A549 (cell line): ENCODE data around the gene MYOF. TPM values are rescaled to one million over a fixed set of nuclear protein-coding genes. Genes with fewer than 3 reads are reported as not detected.
A peak's percentile ranks its signal among the peaks of the same experiment; 100 is the strongest.
"Not testable (repeated sequence)": the region's sequence is repeated elsewhere in the genome, so short reads cannot be mapped to it uniquely, and the experiment has no call there.

Experiments used
- ATAC-seq, 2 experiments: fragments of 200-7000 bp in 1 of 2; fragments of >200 bp in 1 of 2; cut with Nextera tagmentation in 1 of 2; cut with Tn5 transposase in 1 of 2; 3 replicates each; pipeline versions ENCODE4 v1.8.0 to v1.9.1; 2018 to 2020; ENCODE audit warnings: mild to moderate bottlenecking in 1 of 2, moderate library complexity in 1 of 2
- CTCF ChIA-PET: fragments of 300-600 bp; sonication (Branson Sonifier 250); formaldehyde crosslinking; extraction: SDS; loops from one replicate; lab custom pipeline; 2021; ENCODE audit warnings: antibody characterized with exemption, inconsistent platforms; lab: Yijun Ruan, JAX
- POLR2A ChIA-PET: fragments of 350-600 bp; formaldehyde crosslinking; extraction: SDS; loops from one replicate; lab custom pipeline; 2021; ENCODE audit warnings: antibody characterized with exemption, inconsistent platforms; lab: Yijun Ruan, JAX
- DNase-seq, 2 experiments: peaks; one replicate each; pipeline versions ENCODE4 v3.0.0 to v3.0.0-alpha.2; 2011 to 2016; ENCODE audit warnings: low read depth in 1 of 2, low spot score in 1 of 2
- FAIRE-seq: peaks from 2 replicates; lab custom pipeline; 2011; peaks lifted over from hg19 to GRCh38; lab: Jason Lieb, UNC
- H3K27ac ChIP-seq, 2 experiments: fragments of >200 bp; sonication (Bioruptor Twin); formaldehyde crosslinking; 3 replicates each; pipeline ENCODE4 v1.5.1; 2016 to 2017
- H3K4me1 ChIP-seq: fragments of >200 bp; sonication (Bioruptor Twin); formaldehyde crosslinking; 3 replicates; pipeline ENCODE4 v1.6.1; 2016
- H3K4me2 ChIP-seq: fragments of >200 bp; sonication (Bioruptor Twin); formaldehyde crosslinking; 3 replicates; pipeline ENCODE4 v1.6.1; 2016
- H3K4me3 ChIP-seq: fragments of >200 bp; sonication (Bioruptor Twin); formaldehyde crosslinking; 3 replicates; pipeline ENCODE4 v1.5.1; 2016
- H3K9me3 ChIP-seq: fragments of >200 bp; sonication (Bioruptor Twin); formaldehyde crosslinking; 3 replicates; pipeline ENCODE4 v1.6.1; 2016
- CBX2 ChIP-seq: fragments of 200-600 bp; sonication (generic); IDR thresholded peaks from 2 replicates; pipeline ENCODE4 v1.6.1; 2016; ENCODE audit warnings: low read depth, mild to moderate bottlenecking, borderline replicate concordance
- CHD2 ChIP-seq: fragments of 150-350 bp; IDR thresholded peaks from 2 replicates; pipeline ENCODE4 v1.6.1; 2014; ENCODE audit warnings: low read length; ENCODE audit not compliant: partially characterized antibody
- CHD4 ChIP-seq: fragments of 200-600 bp; sonication (generic); IDR thresholded peaks from 2 replicates; pipeline ENCODE4 v1.6.1; 2016; ENCODE audit warnings: antibody characterized with exemption, mild to moderate bottlenecking, borderline replicate concordance
- EHF ChIP-seq: fragments of 250-450 bp; sonication (Bioruptor Pico); IDR thresholded peaks from 2 replicates; pipeline ENCODE4 v1.5.0; 2020; ENCODE audit warnings: mild to moderate bottlenecking
- FOXS1 ChIP-seq: fragments of 250-450 bp; sonication (Bioruptor Pico); IDR thresholded peaks from 2 replicates; pipeline ENCODE4 v1.5.0; 2020; ENCODE audit warnings: mild to moderate bottlenecking, moderate library complexity
- HDAC2 ChIP-seq: fragments of 200-600 bp; sonication (generic); IDR thresholded peaks from 2 replicates; pipeline ENCODE4 v1.6.1; 2016
- HOXB5 ChIP-seq: fragments of 250-450 bp; sonication (Bioruptor Pico); IDR thresholded peaks from 2 replicates; pipeline ENCODE4 v1.5.0; 2020; ENCODE audit warnings: mild to moderate bottlenecking, moderate library complexity
- KDM1A ChIP-seq: fragments of 200-600 bp; sonication (generic); IDR thresholded peaks from 2 replicates; pipeline ENCODE4 v1.6.1; 2016; ENCODE audit warnings: low read depth, mild to moderate bottlenecking
- MYC ChIP-seq: IDR thresholded peaks from 2 replicates; pipeline ENCODE4 v1.6.1; 2012; ENCODE audit warnings: mild to moderate bottlenecking, inconsistent platforms, low read length, improper control_type of control experiment, borderline replicate concordance
- NFE2L2 ChIP-seq: fragments of 150-350 bp; conservative IDR thresholded peaks from 2 replicates; pipeline ENCODE4 v1.6.1; 2014; ENCODE audit warnings: low read length
- NPAS2 ChIP-seq: fragments of 250-450 bp; sonication (Bioruptor Pico); IDR thresholded peaks from 2 replicates; pipeline ENCODE4 v1.8.0; 2022; ENCODE audit warnings: mild to moderate bottlenecking, moderate library complexity, borderline replicate concordance
- NR3C1 ChIP-seq: fragments of >200 bp; sonication (Bioruptor Twin); formaldehyde crosslinking; IDR thresholded peaks from 3 replicates; pipeline ENCODE4 v1.6.1; 2017
- POLR2A ChIP-seq: IDR thresholded peaks from 2 replicates; pipeline ENCODE4 v1.6.1; 2012; ENCODE audit warnings: mild to moderate bottlenecking, low read length
- RAD21 ChIP-seq, 2 experiments: fragments of >200 bp in 1 of 2; sonication (Bioruptor Twin) in 1 of 2; formaldehyde crosslinking in 1 of 2; IDR thresholded peaks in 1 of 2; conservative IDR thresholded peaks in 1 of 2; 2 replicates in 1 of 2; 3 replicates in 1 of 2; pipeline ENCODE4 v1.6.1; 2012 to 2018; ENCODE audit warnings: inconsistent platforms in 1 of 2
- RARB ChIP-seq: fragments of 250-450 bp; sonication (Bioruptor Pico); IDR thresholded peaks from 2 replicates; pipeline ENCODE4 v1.8.0; 2021; ENCODE audit warnings: mild to moderate bottlenecking, moderate library complexity
- RCOR1 ChIP-seq: fragments of 150-350 bp; IDR thresholded peaks from 2 replicates; pipeline ENCODE4 v1.6.1; 2014; ENCODE audit warnings: antibody characterized with exemption, low read length, low read depth
- RNF2 ChIP-seq: fragments of 200-600 bp; sonication (generic); IDR thresholded peaks from 2 replicates; pipeline ENCODE4 v1.6.1; 2016; ENCODE audit warnings: low read depth, mild to moderate bottlenecking, antibody characterized with exemption, moderate library complexity, borderline replicate concordance
- SMC3 ChIP-seq: fragments of >200 bp; sonication (Bioruptor Twin); formaldehyde crosslinking; IDR thresholded peaks from 3 replicates; pipeline ENCODE4 v1.6.1; 2018; ENCODE audit warnings: inconsistent platforms
- SREBF2 ChIP-seq: fragments of 450-650 bp; IDR thresholded peaks from 2 replicates; pipeline ENCODE4 v1.6.1; 2014; ENCODE audit warnings: mild to moderate bottlenecking, moderate library complexity
- ZFP36 ChIP-seq: fragments of 450-650 bp; IDR thresholded peaks from 2 replicates; pipeline ENCODE4 v1.6.1; 2014; ENCODE audit warnings: borderline replicate concordance; ENCODE audit not compliant: partially characterized antibody
- ZNF302 ChIP-seq: fragments of 250-450 bp; sonication (Bioruptor Pico); IDR thresholded peaks from 2 replicates; pipeline ENCODE4 v1.9.0; 2021; ENCODE audit warnings: inconsistent platforms, mild to moderate bottlenecking, moderate library complexity
- ZSCAN20 ChIP-seq: fragments of 250-450 bp; sonication (Bioruptor Pico); IDR thresholded peaks from 2 replicates; pipeline ENCODE4 v1.8.0; 2022; ENCODE audit warnings: mild to moderate bottlenecking, moderate library complexity
- WGBS: methylation state at CpG from one replicate; pipeline ENCODE4 v1.1.6; 2017; ENCODE audit errors: missing lambda C conversion rate; 5-methylcytosine and 5-hydroxymethylcytosine counted together
- polyA plus RNA-seq, 4 experiments: library from polyadenylated mRNA; depleted of rRNA in 3 of 4; stranded (reverse); fragments of >200 nt; fragmentation: RNase III in 1 of 4; extraction: RNeasy Plus Mini Kit Qiagen cat#74134 plus additional on column Dnase treatment in 1 of 4; gene quantifications; 2 replicates in 3 of 4; 3 replicates in 1 of 4; pipeline ENCODE4 v1.2.3, GENCODE V29; 2011 to 2017
- TF ChIP-seq, protein P1 (sequence below): fragments of >200 bp; sonication (Bioruptor Twin); formaldehyde crosslinking; IDR thresholded peaks from 3 replicates; pipeline ENCODE4 v1.5.1; 2016
- TF ChIP-seq, protein P2 (sequence below): fragments of 450-650 bp; IDR thresholded peaks from 2 replicates; pipeline ENCODE4 v1.6.1; 2014; ENCODE audit warnings: antibody characterized with exemption

Gene MYOF
- polyA plus RNA-seq, 2 of the 4 experiments (the other 2 are of a cell fraction) = 190 to 265 TPM

DNA sequence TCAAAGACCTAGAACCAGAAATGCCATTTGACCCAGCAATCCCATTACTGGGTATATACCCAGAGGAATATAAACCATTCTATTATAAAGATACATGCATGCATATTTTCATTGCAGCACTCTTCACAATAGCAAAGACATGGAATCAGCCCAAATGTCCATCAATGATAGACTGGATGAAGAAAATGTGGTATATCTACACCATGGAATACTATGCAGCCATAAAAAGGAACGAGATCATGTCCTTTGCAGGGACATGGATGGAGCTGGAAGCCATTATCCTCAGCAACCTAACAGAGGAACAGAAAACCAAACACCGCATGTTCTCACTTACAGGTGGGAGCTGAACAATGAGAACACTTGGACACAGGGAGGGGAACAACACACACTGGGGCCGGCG, 123.7 kb downstream of the MYOF start:
- POLR2A ChIA-PET, H3K4me3 ChIP-seq: not testable (repeated sequence)

DNA sequence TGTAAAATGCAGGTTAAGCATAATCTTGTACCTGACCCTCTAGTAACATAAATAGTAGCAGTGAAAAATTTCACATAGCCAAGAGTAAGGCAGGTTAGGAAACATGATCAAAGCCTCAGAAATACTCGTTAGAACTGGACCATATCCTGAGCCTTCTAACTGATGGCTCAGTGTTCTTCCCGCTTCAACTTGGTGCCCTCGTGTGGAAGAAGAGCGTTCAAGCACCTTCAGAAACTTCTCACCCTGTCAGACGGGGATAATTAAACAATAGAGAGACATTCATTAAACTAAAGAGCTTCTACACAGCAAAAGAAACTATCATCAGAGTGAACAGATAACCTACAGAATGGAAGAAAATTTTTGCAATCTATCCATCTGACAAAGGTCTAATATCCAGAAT, 124.5 kb downstream of the MYOF start:
- H3K27ac ChIP-seq = no peak overlapping the region
- no peak overlapping the region for H3K4me2 ChIP-seq
- ATAC-seq = peak; percentile 71 to 76; a peak in 4 of 6 replicates
- 0 out of 3 replicates have a peak, but pooled peaks cover 3% of the 10 kb centered on the region for H3K9me3 ChIP-seq
- peak; percentile 35 to 59 for DNase-seq
- no peak overlapping the region for H3K4me3 ChIP-seq
- 36% methylated on average over 5 of the region's 5 CpGs for WGBS
- POLR2A ChIA-PET = no interaction called here
- CTCF ChIA-PET = interaction anchor here (0.7 to 14.0 kb wide), 25 partner anchors 10 to 519 kb away, joined by 3 to 150 read pairs (median 4); partner anchors contain the start of gene MYOF
- TF ChIP-seq RAD21 (conservative IDR thresholded peaks at IDR 0.05 in 1 of 2, IDR thresholded peaks at IDR 0.05 in 1 of 2) = peak; percentile 36 to 53; a peak in 4 of 5 replicates
- TF ChIP-seq HOXB5 = no peak
- TF ChIP-seq RARB (CRISPR knock-in tag) = no peak
- no peak for TF ChIP-seq POLR2A
- no peak for TF ChIP-seq KDM1A
- no peak for TF ChIP-seq RCOR1
- TF ChIP-seq CHD2 = no peak
- TF ChIP-seq SMC3 = peak; percentile 37; the same call in 1 of the 3 replicates
- no peak for TF ChIP-seq ZSCAN20 (CRISPR knock-in tag)
- no peak for TF ChIP-seq FOXS1
- TF ChIP-seq, protein P1, sequence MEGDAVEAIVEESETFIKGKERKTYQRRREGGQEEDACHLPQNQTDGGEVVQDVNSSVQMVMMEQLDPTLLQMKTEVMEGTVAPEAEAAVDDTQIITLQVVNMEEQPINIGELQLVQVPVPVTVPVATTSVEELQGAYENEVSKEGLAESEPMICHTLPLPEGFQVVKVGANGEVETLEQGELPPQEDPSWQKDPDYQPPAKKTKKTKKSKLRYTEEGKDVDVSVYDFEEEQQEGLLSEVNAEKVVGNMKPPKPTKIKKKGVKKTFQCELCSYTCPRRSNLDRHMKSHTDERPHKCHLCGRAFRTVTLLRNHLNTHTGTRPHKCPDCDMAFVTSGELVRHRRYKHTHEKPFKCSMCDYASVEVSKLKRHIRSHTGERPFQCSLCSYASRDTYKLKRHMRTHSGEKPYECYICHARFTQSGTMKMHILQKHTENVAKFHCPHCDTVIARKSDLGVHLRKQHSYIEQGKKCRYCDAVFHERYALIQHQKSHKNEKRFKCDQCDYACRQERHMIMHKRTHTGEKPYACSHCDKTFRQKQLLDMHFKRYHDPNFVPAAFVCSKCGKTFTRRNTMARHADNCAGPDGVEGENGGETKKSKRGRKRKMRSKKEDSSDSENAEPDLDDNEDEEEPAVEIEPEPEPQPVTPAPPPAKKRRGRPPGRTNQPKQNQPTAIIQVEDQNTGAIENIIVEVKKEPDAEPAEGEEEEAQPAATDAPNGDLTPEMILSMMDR = peak; percentile 47
- TF ChIP-seq ZFP36 = no peak
- no peaks in the 10 kb centered on the region for H3K4me1 ChIP-seq
- peak; percentile 63 for FAIRE-seq

More for the DNA sequence above, 123.7 kb downstream of the MYOF start:
- peak; percentile 51; the same call in 1 of the 2 replicates for TF ChIP-seq KDM1A
- H3K4me2 ChIP-seq, H3K27ac ChIP-seq, FAIRE-seq, DNase-seq, H3K9me3 ChIP-seq, H3K4me1 ChIP-seq, ATAC-seq: not testable (repeated sequence)
- CTCF ChIA-PET = interaction anchor here (0.7 to 14.0 kb wide), 22 partner anchors 8 to 471 kb away, joined by 3 to 150 read pairs (median 5); partner anchors contain the start of gene MYOF
- WGBS = 92% methylated on average over 4 of the region's 4 CpGs

DNA sequence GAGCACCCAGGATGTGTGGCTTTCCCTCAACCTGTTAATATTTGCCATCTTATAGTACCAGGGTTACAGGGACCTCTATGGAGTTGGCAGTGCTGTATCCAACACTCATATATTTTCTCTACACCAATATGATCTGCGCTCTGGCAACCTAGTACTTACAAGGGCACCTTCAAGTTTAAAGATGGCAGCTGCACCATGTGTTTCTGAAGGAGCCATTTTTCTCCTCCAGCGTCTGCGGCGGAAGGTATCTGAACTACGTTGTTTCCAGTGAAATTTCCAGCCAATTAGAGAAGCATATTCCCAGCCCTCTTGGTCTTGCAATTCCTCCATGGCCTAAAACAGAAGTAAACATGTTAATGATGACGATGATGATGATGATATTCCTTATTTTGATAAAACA, 125.6 kb downstream of the MYOF start:
- CTCF ChIA-PET = interaction anchor here (0.6 to 14.0 kb wide), 11 partner anchors 8 to 518 kb away, joined by 3 to 150 read pairs (median 4); partner anchors contain the start of gene MYOF
- TF ChIP-seq KDM1A (no peak), CBX2 (no peak), MYC (no peak), NPAS2 (CRISPR knock-in tag) (no peak), SREBF2 (no peak), HDAC2 (no peak), NFE2L2 (no peak), CHD4 (no peak), RNF2 (no peak), NR3C1 (no peak), ZNF302 (CRISPR knock-in tag) (no peak), EHF (CRISPR knock-in tag) (no peak), CHD2 (no peak)
- TF ChIP-seq, protein P2, sequence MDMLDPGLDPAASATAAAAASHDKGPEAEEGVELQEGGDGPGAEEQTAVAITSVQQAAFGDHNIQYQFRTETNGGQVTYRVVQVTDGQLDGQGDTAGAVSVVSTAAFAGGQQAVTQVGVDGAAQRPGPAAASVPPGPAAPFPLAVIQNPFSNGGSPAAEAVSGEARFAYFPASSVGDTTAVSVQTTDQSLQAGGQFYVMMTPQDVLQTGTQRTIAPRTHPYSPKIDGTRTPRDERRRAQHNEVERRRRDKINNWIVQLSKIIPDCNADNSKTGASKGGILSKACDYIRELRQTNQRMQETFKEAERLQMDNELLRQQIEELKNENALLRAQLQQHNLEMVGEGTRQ = no peak
- 0 out of 3 replicates have a peak, but pooled peaks cover 3% of the 10 kb centered on the region for H3K9me3 ChIP-seq
- DNase-seq = no peak
- H3K4me1 ChIP-seq = no peaks in the 10 kb centered on the region
- H3K4me3 ChIP-seq = no peak overlapping the region
- no peak for FAIRE-seq
- H3K27ac ChIP-seq = no peak overlapping the region
- no peak overlapping the region for H3K4me2 ChIP-seq
- 95% methylated on average over 6 of the region's 6 CpGs for whole genome bisulfite sequencing
- POLR2A ChIA-PET = no interaction called here
- ATAC-seq = no peak
